ENCODE results near the gene PSIP1.
A peak's percentile ranks its signal among the peaks of the same experiment; 100 is the strongest.
"Not testable (repeated sequence)": the region's sequence is repeated elsewhere in the genome, so short reads cannot be mapped to it uniquely, and the experiment has no call there.

Gene PSIP1

DNA sequence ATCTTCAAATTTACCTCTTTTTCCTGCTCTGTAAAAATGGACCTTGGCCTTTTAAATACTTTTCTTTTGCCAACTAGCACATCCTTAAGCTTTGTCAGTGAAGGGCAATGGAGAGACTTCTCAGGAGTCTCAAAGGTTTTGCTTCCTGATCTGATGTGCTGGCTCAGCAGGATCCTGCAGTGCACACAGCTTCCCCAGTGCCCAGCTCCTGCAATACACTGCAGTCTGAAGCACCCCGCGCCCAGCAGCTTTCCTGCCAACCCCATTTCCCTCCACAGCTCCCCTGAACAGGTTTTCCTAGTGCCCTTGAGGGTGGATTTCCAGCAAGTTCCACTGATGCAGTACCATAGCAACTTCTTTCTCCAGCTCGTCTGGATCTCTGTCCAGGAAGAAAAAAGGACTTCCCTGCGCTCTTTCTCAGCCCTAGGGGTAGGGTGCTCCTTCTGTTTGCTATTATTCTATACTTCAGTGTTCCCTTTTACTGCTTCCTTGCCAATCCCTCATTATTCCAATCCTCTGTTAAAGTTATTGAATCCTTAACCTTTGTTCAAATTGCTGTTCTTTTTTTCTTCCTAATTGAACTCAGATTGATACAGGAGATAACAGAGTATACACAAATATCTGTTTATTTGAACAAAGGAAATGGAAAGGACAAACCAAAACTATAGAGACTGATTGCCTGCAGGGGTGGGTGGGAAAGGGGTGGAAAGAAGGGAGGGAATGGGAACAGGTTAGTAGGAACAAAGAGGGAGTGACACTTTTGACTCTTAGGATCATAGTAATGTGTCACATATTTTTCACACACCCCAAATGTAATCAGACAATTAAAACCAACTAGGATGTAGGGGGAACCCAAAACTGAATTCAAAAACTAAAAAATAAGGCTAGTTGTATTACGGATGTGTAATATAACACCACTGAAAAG, 79.6 kb downstream of the PSIP1 start:
- DNase-seq: no peak

DNA sequence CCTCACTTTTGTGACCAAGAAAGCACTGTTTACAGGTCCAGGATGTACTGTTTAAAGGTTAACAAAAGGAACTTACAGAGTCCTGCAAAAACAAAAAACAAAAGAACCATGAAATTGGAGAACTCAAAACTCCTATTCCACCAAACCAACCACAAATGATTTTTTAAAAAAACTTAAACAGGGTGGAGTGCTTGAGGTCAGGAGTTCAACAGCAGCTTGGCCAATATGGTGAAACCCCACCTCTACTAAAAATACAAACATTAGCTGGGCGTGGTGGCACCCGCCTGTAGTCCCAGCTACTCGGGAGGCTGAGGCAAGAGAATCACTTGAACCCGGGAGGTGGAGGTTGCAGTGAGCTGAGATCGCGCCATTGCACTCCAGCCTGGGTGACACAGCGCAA, 83.1 kb downstream of the PSIP1 start:
- DNase-seq: not testable (repeated sequence)

GRCh38 chr9:15426019-15426418, 84.8 kb downstream of the PSIP1 start:
- no peak for DNase-seq

DNA sequence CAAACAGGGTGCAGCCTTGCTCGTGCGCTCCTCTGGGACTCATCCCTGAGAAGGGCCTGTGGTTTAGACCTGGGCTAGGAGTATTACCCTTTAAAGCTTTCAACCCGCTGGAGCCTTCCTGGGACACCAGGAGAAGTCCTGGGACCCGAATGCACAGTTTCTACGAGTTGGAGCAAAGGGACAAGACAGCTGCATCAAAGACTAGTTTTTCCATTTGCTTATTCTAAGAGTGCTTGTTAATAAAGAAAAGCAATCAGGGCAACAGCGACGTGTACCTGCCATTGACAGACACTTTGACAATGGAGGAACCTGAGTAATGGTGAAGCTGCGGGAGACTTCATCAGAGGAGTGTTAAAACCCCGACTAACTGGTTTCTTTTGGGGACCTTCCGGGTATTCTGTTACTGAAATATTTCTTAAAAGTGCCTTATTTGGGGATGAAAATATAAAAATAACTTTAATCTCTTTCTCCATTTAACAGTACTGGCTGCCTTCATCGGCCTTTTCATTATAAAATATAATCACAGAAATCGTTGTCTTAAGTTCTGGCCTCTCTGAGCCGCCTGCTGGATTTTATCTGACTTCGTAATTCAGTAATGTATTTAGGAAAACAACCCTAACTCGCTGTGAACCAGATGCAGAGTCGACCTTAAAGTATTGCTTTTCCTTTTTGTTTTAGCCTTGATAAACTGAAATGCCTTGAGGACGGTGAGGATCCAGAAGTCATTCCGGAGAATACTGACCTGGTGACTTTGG, 87.4 kb downstream of the PSIP1 start:
- peak; percentile 23 for DNase-seq

GRCh38 chr9:15422372-15423230, 88.2 kb downstream of the PSIP1 start, which contains the start of gene SNAPC3:
SNAPC3 (plus strand) TSS chr9:15422876; CDS start chr9:15422880, 4 bp downstream.
- DNase-seq: peak; percentile 94

GRCh38 chr9:15421990-15422371, 88.8 kb downstream of the PSIP1 start:
- DNase-seq: no peak

- DNase-seq: no peak
Measured at GRCh38 chr9:15421532-15421931, 89.2 kb downstream of the PSIP1 start.

DNA sequence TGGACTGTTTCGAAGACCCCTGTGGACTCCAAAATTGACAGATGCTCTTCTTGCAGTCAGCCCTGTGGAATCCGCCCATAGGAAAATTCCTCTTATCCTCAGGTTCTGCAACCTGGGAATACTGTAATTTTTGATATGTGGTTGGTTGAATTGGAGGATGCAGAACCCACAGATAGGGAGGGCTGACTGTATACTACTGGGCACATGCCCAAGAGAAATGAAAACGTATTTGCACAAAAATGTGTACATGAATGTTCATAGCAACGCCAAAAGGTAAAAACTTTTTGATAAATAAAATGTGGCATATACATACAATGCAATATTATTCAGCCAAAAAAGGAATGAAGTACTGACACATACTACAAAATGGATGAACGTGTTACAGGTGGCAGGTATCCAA, 90.0 kb downstream of the PSIP1 start:
- DNase-seq: peak; percentile 22

DNA sequence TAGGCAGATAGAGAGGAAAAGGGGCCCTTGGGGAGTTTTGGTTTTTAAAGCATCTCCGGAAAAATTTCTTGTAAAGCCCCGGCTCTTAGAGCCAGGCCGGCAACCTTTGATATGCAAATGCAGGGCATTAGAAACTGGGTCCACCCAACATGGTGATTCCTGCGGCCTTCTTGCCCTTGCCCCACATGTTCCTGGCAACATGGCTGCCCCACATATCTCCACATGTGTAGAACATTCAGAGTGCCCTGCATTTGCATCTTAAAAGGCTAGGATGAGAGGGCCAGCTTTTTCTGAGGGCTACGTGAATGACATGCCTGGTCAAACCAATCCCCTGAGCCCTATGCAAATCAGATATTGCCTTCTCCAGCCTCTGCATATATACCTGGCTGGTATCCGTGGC, 93.1 kb downstream of the PSIP1 start:
- no peak for DNase-seq

- peak; percentile 30 for DNase-seq
Measured at GRCh38 chr9:15416880-15417279, 93.9 kb downstream of the PSIP1 start.
